Activated T-helper 1 cell treated with anti-CD3 and anti-CD28 coated beads, Interleukin-12 subunit alpha, Interleukin-12 subunit beta, Interleukin-2, Interleukin-4 antibody, amounts not matched to agents 30 ng/mL and 10 ng/mL and 1 ng/mL, durations not matched to agents 14 hours and 24 hours and 36 hours (primary cell): Measurements from ENCODE around the gene PIANP. TPM values are rescaled to one million over a fixed set of nuclear protein-coding genes. Genes with fewer than 3 reads are reported as not detected.
"Not testable (repeated sequence)": the region's sequence is repeated elsewhere in the genome, so short reads cannot be mapped to it uniquely, and the experiment has no call there.

Experiments used
- DNase-seq: peaks from one replicate; pipeline ENCODE4 v3.0.0; 2021; ENCODE audit warnings: low spot score
- H3K27ac Mint-ChIP-seq: one replicate; pipeline ENCODE4 v1.8.0; 2021; ENCODE audit warnings: mild to moderate bottlenecking, mixed read lengths
- H3K27me3 Mint-ChIP-seq: one replicate; pipeline ENCODE4 v1.8.0; 2022; ENCODE audit warnings: mild to moderate bottlenecking, moderate library complexity, mixed read lengths; ENCODE audit not compliant: insufficient read depth
- H3K36me3 Mint-ChIP-seq: one replicate; pipeline ENCODE4 v1.8.0; 2021; ENCODE audit warnings: low read depth, mixed read lengths
- H3K4me1 Mint-ChIP-seq: one replicate; pipeline ENCODE4 v1.8.0; 2021; ENCODE audit warnings: low read depth, mixed read lengths
- H3K4me3 Mint-ChIP-seq: one replicate; pipeline ENCODE4 v1.8.0; 2021; ENCODE audit warnings: mild to moderate bottlenecking, moderate library complexity, mixed read lengths
- H3K9me3 Mint-ChIP-seq: one replicate; pipeline ENCODE4 v1.8.0; 2021; ENCODE audit warnings: mixed read lengths
- intact Hi-C: fragments of 100-400 bp; cut with micrococcal nuclease; formaldehyde crosslinking; loops from one replicate; pipeline ENCODE4 v1.15.1; 2024
- total RNA-seq: library from RNA; stranded (reverse); gene quantifications from 2 replicates; pipeline ENCODE4 v1.2.3, GENCODE V29; 2022

PIANP gene
- total RNA-seq, 1 donor from 2014 or later = 0.08 TPM

GRCh38 chr12:6725350-6725749 is 24.7 kb upstream of the PIANP start:
- Mint-ChIP-seq H3K4me1 (peaks cover 33% of the 10 kb centered on the region), H3K36me3 (peaks cover 15% of the 10 kb centered on the region), H3K27me3 (no peaks in the 10 kb centered on the region), H3K27ac (peak overlapping the region; percentile 40), H3K4me3 (peak overlapping the region; percentile 92), H3K9me3 (no peaks in the 10 kb centered on the region)
- DNase-seq = no peak
- intact Hi-C loops = loop anchor here (2.0 kb wide), 4 partner anchors 41 to 245 kb away; partner anchors contain the start of genes EMG1, MRPL51, PHB2 and PTMS

- H3K27ac Mint-ChIP-seq = peak overlapping the region; percentile 91
- H3K4me3 Mint-ChIP-seq = peak overlapping the region; percentile 92
- intact Hi-C loops = loop anchor here (1.0 to 2.0 kb wide), 15 partner anchors 19 to 294 kb away; partner anchors contain the start of genes EMG1, IFFO1, ING4 and LPCAT3
- no peaks in the 10 kb centered on the region for H3K27me3 Mint-ChIP-seq
- H3K4me1 Mint-ChIP-seq = peaks cover 33% of the 10 kb centered on the region
- peak; percentile 24 for DNase-seq
- H3K36me3 Mint-ChIP-seq = peaks cover 8% of the 10 kb centered on the region
- H3K9me3 Mint-ChIP-seq = no peaks in the 10 kb centered on the region
Observed at GRCh38 chr12:6724409-6724797, 23.8 kb upstream of the PIANP start.

- Mint-ChIP-seq H3K36me3 (peaks cover 6% of the 10 kb centered on the region), H3K4me1 (peaks cover 33% of the 10 kb centered on the region), H3K27me3 (no peaks in the 10 kb centered on the region), H3K4me3 (peak within 1 kb of the TSS; percentile 92), H3K9me3 (no peaks in the 10 kb centered on the region), H3K27ac (peak within 1 kb of the TSS; percentile 91)
- DNase-seq = peak; percentile 98
- intact Hi-C loops = loop anchor here (1.0 to 2.0 kb wide), 15 partner anchors 19 to 294 kb away; partner anchors contain the start of genes EMG1, IFFO1, ING4 and LPCAT3
Observed at GRCh38 chr12:6723607-6724408, 23.2 kb upstream of the PIANP start, which contains the start of gene COPS7A. Gene COPS7A (plus strand): TSS chr12:6724046. CDS start chr12:6724657, 611 bp downstream.

GRCh38 chr12:6722863-6723262 is 22.2 kb upstream of the PIANP start:
- Mint-ChIP-seq H3K4me3 (no peak overlapping the region), H3K27me3 (no peaks in the 10 kb centered on the region), H3K36me3 (peaks cover 4% of the 10 kb centered on the region), H3K4me1 (peaks cover 33% of the 10 kb centered on the region), H3K27ac (no peak overlapping the region), H3K9me3 (no peaks in the 10 kb centered on the region)
- intact Hi-C loops = no loop called here
- no peak for DNase-seq

- Mint-ChIP-seq H3K4me3 (no peak overlapping the region), H3K9me3 (no peaks in the 10 kb centered on the region), H3K27me3 (peaks cover 3% of the 10 kb centered on the region), H3K4me1 (peaks cover 6% of the 10 kb centered on the region), H3K27ac (no peak overlapping the region), H3K36me3 (no peaks in the 10 kb centered on the region)
- DNase-seq = no peak
- intact Hi-C loops = no loop called here
Observed at GRCh38 chr12:6716874-6717437, 16.3 kb upstream of the PIANP start.

- H3K4me1 Mint-ChIP-seq, H3K9me3 Mint-ChIP-seq, H3K27me3 Mint-ChIP-seq, H3K36me3 Mint-ChIP-seq, intact Hi-C loops, H3K4me3 Mint-ChIP-seq, DNase-seq, H3K27ac Mint-ChIP-seq: not testable (repeated sequence)
Observed at GRCh38 chr12:6716031-6716873, 15.6 kb upstream of the PIANP start.

GRCh38 chr12:6708960-6709394 is 8.4 kb upstream of the PIANP start:
- Mint-ChIP-seq H3K27me3 (peaks cover 17% of the 10 kb centered on the region), H3K4me3 (no peak overlapping the region), H3K36me3 (no peaks in the 10 kb centered on the region), H3K4me1 (peaks cover 6% of the 10 kb centered on the region), H3K9me3 (no peaks in the 10 kb centered on the region), H3K27ac (no peak overlapping the region)
- intact Hi-C loops = no loop called here
- DNase-seq = no peak

GRCh38 chr12:6708351-6708750 is 7.7 kb upstream of the PIANP start:
- H3K27ac Mint-ChIP-seq, H3K9me3 Mint-ChIP-seq, intact Hi-C loops, H3K4me3 Mint-ChIP-seq, DNase-seq, H3K36me3 Mint-ChIP-seq: not testable (repeated sequence)
- Mint-ChIP-seq H3K4me1 (peaks cover 10% of the 10 kb centered on the region), H3K27me3 (peaks cover 22% of the 10 kb centered on the region)

- Mint-ChIP-seq H3K9me3 (no peaks in the 10 kb centered on the region), H3K27me3 (peaks cover 54% of the 10 kb centered on the region), H3K4me3 (no peak overlapping the region), H3K27ac (no peak overlapping the region), H3K36me3 (no peaks in the 10 kb centered on the region), H3K4me1 (peaks cover 11% of the 10 kb centered on the region)
- no peak for DNase-seq
- intact Hi-C loops = no loop called here
Observed at GRCh38 chr12:6703631-6704030, 3.0 kb upstream of the PIANP start.

GRCh38 chr12:6701078-6701768 is 608 bp upstream of the PIANP start:
- DNase-seq = no peak
- peak overlapping the region; percentile 68 for H3K4me3 Mint-ChIP-seq
- H3K36me3 Mint-ChIP-seq = no peaks in the 10 kb centered on the region
- H3K4me1 Mint-ChIP-seq = peaks cover 11% of the 10 kb centered on the region
- no peaks in the 10 kb centered on the region for H3K9me3 Mint-ChIP-seq
- intact Hi-C loops = no loop called here
- H3K27me3 Mint-ChIP-seq = peaks cover 63% of the 10 kb centered on the region
- no peak overlapping the region for H3K27ac Mint-ChIP-seq

- no peak for DNase-seq
- H3K9me3 Mint-ChIP-seq = no peaks in the 10 kb centered on the region
- intact Hi-C loops = no loop called here
- H3K4me3 Mint-ChIP-seq = peak overlapping the region; percentile 66
- peaks cover 11% of the 10 kb centered on the region for H3K4me1 Mint-ChIP-seq
- no peak overlapping the region for H3K27ac Mint-ChIP-seq
- no peaks in the 10 kb centered on the region for H3K36me3 Mint-ChIP-seq
- H3K27me3 Mint-ChIP-seq = peaks cover 62% of the 10 kb centered on the region
Observed at GRCh38 chr12:6699989-6700645, 498 bp downstream of the PIANP start.
